HepG2 (cell line): ENCODE data around the gene FGD3.

Source experiments
- ADNP ChIP-seq: sonication (generic); formaldehyde crosslinking; IDR thresholded peaks from 2 replicates; pipeline ENCODE4 v1.4.0; 2020; ENCODE audit warnings: missing genetic modification reagents
- CEBPG ChIP-seq: IDR thresholded peaks from 2 replicates; pipeline ENCODE4 v1.6.1; 2016
- EEA1 ChIP-seq: sonication (generic); formaldehyde crosslinking; IDR thresholded peaks from 2 replicates; pipeline ENCODE4 v1.5.1; 2020; ENCODE audit warnings: mild to moderate bottlenecking, missing genetic modification reagents, borderline replicate concordance
- JUND ChIP-seq: sonication (generic); formaldehyde crosslinking; IDR thresholded peaks from 2 replicates; pipeline ENCODE4 v1.8.0; 2022; ENCODE audit warnings: mild to moderate bottlenecking, missing genetic modification reagents
- PCBP2 ChIP-seq: fragments of 200-400 bp; formaldehyde crosslinking; optimal IDR thresholded peaks from 2 replicates; pipeline ENCODE3; 2018; ENCODE audit warnings: low read length, low read depth; ENCODE audit not compliant: poor library complexity, severe bottlenecking
- RFXANK ChIP-seq: IDR thresholded peaks from 2 replicates; pipeline ENCODE4 v1.6.1; 2016
- ZNF33B ChIP-seq: sonication (generic); formaldehyde crosslinking; IDR thresholded peaks from 2 replicates; pipeline ENCODE4 v1.5.1; 2020; ENCODE audit warnings: mild to moderate bottlenecking, missing genetic modification reagents
- TF ChIP-seq, protein P1 (sequence below): sonication (generic); formaldehyde crosslinking; IDR thresholded peaks from 2 replicates; pipeline ENCODE4 v1.5.0; 2020; ENCODE audit warnings: mild to moderate bottlenecking, missing genetic modification reagents, moderate library complexity
- TF ChIP-seq, protein P2 (sequence below): sonication (generic); formaldehyde crosslinking; IDR thresholded peaks from 2 replicates; pipeline ENCODE4 v1.4.0; 2020; ENCODE audit warnings: missing genetic modification reagents

DNA sequence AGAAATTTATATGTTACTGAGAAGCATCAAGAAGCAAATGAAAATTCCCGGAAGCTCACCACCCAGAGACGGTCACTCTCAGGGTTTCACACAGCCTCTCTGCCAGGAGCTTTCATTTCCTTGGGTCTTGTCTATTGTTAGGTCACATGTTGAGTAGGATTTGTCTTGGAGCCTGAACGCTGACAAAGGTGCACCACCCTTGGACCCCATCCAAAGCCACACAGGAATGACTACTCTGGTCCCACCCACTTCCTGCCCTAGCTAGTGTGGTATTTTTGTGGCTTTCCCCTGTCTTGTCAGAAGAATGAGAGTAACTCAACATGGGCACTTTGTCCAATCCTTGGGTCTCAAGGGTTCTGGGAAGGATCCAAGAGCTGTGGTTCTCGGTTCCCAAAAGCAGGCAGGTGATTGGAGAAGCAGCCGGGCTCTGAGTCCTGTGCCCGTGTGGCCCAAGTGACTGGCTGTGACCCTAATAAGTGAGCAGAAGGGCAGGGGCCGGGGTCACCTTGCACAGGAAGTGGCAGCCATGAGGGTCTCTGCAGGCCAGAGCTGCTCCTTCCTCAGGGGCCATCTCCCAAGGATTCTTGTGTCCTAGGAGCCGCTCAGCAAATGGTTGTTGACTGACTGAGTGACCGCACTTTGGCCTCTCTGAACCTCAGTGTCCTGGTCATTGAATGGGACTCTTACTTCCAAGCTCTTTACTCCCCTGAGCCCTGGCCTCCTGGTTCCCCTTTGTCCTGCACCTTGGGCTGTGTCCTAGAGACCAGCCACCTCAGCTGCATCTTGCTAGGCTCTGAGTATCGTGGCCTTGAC lies 6.9 kb downstream of the FGD3 start:
- TF ChIP-seq, protein P1, sequence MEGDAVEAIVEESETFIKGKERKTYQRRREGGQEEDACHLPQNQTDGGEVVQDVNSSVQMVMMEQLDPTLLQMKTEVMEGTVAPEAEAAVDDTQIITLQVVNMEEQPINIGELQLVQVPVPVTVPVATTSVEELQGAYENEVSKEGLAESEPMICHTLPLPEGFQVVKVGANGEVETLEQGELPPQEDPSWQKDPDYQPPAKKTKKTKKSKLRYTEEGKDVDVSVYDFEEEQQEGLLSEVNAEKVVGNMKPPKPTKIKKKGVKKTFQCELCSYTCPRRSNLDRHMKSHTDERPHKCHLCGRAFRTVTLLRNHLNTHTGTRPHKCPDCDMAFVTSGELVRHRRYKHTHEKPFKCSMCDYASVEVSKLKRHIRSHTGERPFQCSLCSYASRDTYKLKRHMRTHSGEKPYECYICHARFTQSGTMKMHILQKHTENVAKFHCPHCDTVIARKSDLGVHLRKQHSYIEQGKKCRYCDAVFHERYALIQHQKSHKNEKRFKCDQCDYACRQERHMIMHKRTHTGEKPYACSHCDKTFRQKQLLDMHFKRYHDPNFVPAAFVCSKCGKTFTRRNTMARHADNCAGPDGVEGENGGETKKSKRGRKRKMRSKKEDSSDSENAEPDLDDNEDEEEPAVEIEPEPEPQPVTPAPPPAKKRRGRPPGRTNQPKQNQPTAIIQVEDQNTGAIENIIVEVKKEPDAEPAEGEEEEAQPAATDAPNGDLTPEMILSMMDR (CRISPR knock-in tag): no peak
- TF ChIP-seq ADNP (CRISPR knock-in tag): no peak
- no peak for TF ChIP-seq ZNF33B (CRISPR knock-in tag)
- TF ChIP-seq EEA1: no peak
- TF ChIP-seq JUND (CRISPR knock-in tag): no peak
- TF ChIP-seq PCBP2: no peak
- TF ChIP-seq, protein P2, sequence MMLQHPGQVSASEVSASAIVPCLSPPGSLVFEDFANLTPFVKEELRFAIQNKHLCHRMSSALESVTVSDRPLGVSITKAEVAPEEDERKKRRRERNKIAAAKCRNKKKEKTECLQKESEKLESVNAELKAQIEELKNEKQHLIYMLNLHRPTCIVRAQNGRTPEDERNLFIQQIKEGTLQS: no peak
- no peak for TF ChIP-seq RFXANK (CRISPR knock-in tag)
- no peak for TF ChIP-seq CEBPG (CRISPR knock-in tag)
